ENCODE measurements around the gene ZCCHC4. TPM values are rescaled to one million over a fixed set of nuclear protein-coding genes. Genes with fewer than 3 reads are reported as not detected.

Gene ZCCHC4
- total and polyA plus RNA-seq, 2 of the 4 experiments (the other 2 are of a cell fraction): 7.9 to 8.1 TPM

GRCh38 chr4:25345744-25346143, 33.2 kb downstream of the ZCCHC4 start:
- BruUV-seq (replicated peaks): no TSS peak
- WGBS, 2 experiments (ENCODE audit: extremely low coverage in 2 of 2, insufficient read length in 1 of 2): 92% methylated on average over 2 of the region's 5 CpGs; no CpG with 5 or more reads in 1 of the 2 experiments

More at GRCh38 chr4:25345744-25346143, 33.2 kb downstream of the ZCCHC4 start:
- Histone ChIP-seq H3K79me1 (ENCODE audit: low read depth in 1 of 2, low read length in 2 of 2) (peaks cover 0 to 2% of the 10 kb centered on the region in 2 experiments; a peak in 3 of 4 replicates), H4K91ac (ENCODE audit: insufficient read depth, low read depth, low read length) (no peak overlapping the region), H3K36me3 (ENCODE audit: control insufficient read depth, insufficient read depth, low read length) (0 out of 2 replicates have a peak, but pooled peaks cover 2% of the 10 kb centered on the region), H2AK9ac (replicated peaks; ENCODE audit: low read depth, low read length, poor library complexity) (no peak overlapping the region), H3K9me1 (ENCODE audit: insufficient read depth, low read length) (no peaks in the 10 kb centered on the region; the same call in 1 of the 2 replicates), H3K27me3 (ENCODE audit: control insufficient read depth, insufficient read depth, low read length) (no peaks in the 10 kb centered on the region), H3K4me3 (ENCODE audit: insufficient read depth, low read depth, low read length) (no peak overlapping the region), H2AFZ (replicated peaks; ENCODE audit: low read length, poor library complexity) (no peak overlapping the region), H3K18ac (ENCODE audit: low read depth, low read length) (no peak overlapping the region), H2BK5ac (ENCODE audit: low read depth, low read length, poor library complexity, severe bottlenecking) (no peak overlapping the region), H3K9me3 (ENCODE audit: control insufficient read depth, insufficient read depth, low read length) (no peaks in the 10 kb centered on the region), H3K56ac (ENCODE audit: extremely low read depth, insufficient read depth, low read length) (no peak overlapping the region), H4K5ac (ENCODE audit: low read depth, low read length) (no peak overlapping the region), H3K4me2 (ENCODE audit: low read depth, low read length) (no peak overlapping the region), H3K14ac (replicated peaks; ENCODE audit: low read depth, low read length) (no peak overlapping the region; the same call in 1 of the 2 replicates), H2BK20ac (ENCODE audit: low read depth, low read length) (no peak overlapping the region), H2BK120ac (ENCODE audit: low read depth, low read length) (no peak overlapping the region), H3K9ac (ENCODE audit: low read depth, low read length) (no peak overlapping the region), H4K8ac (ENCODE audit: low read depth in 2 of 2, low read length in 2 of 2) (no peak overlapping the region), H3K4ac (ENCODE audit: low read depth, low read length) (no peak overlapping the region), H3K4me1 (ENCODE audit: control insufficient read depth, insufficient read depth, low read length) (no peaks in the 10 kb centered on the region), H2BK15ac (ENCODE audit: low read depth, low read length) (no peak overlapping the region), H2AK5ac (ENCODE audit: low read depth, low read length) (no peak overlapping the region), H3K23ac (ENCODE audit: low read depth, low read length) (no peak overlapping the region), H4K20me1 (ENCODE audit: insufficient read depth, low read length) (no peaks in the 10 kb centered on the region), H3K27ac (ENCODE audit: insufficient read depth, low read length) (no peak overlapping the region)
- CTCF ChIA-PET: interaction anchor here (0.6 to 1.0 kb wide), 2 partner anchors 34 to 417 kb away, joined by 3 to 6 read pairs; no protein-coding TSS in a partner anchor
- intact Hi-C loops (cut with micrococcal nuclease) (no loop called here), in situ Hi-C loops (cut with MboI; ENCODE audit: low sequenced_read_pairs) (no loop called here), dilution Hi-C loops (cut with HindIII; ENCODE audit: low sequenced_read_pairs, unreplicated experiment) (no loop called here)
- no peak for DNase-seq
- POLR2A ChIA-PET (ENCODE audit: unreplicated experiment): no interaction called here
- TF ChIP-seq MAZ (IDR thresholded peaks at IDR 0.05; ENCODE audit: borderline replicate concordance, low read depth, low read length): no peak
- no peak for TF ChIP-seq ELK1 (IDR thresholded peaks at IDR 0.05; ENCODE audit: borderline replicate concordance, low read depth, low read length)
- no peak for TF ChIP-seq MXI1 (IDR thresholded peaks at IDR 0.05; ENCODE audit: borderline replicate concordance, low read depth, low read length)
- no peak for ATAC-seq (ENCODE audit: low read depth)

All from IMR-90 (cell line).